K562 (cell line): Measurements from ENCODE around the gene NRF1. TPM values are rescaled to one million over a fixed set of nuclear protein-coding genes. Genes with fewer than 3 reads are reported as not detected.

ENCODE experiments used
- ATAC-seq: fragments of 200-7000 bp; cut with Tn5 transposase; 3 replicates; pipeline ENCODE4 v1.9.1; 2020; ENCODE audit warnings: moderate library complexity
- BruUV-seq: library from RNA; stranded (reverse); fragments of 400-500 nt; replicated peaks from 2 replicates; lab custom pipeline; 2021; lab: Mats Ljungman, UMichigan
- CTCF ChIA-PET: fragments of 300-600 bp; formaldehyde crosslinking; extraction: SDS; loops from one replicate; lab custom pipeline; 2021; ENCODE audit warnings: low intra/inter-chr PET ratio; lab: Yijun Ruan, JAX
- POLR2A ChIA-PET: fragments of 300-600, 350-650 bp; sonication (Branson Sonifier 250); formaldehyde crosslinking; extraction: SDS; loops from one replicate; lab custom pipeline; 2021; ENCODE audit warnings: antibody characterized with exemption, inconsistent platforms; lab: Yijun Ruan, JAX
- DNase-seq, 4 experiments: peaks; one replicate each; pipeline versions ENCODE4 v3.0.0 to v3.0.0-alpha.2; 2011 to 2018; ENCODE audit warnings: low spot score in 3 of 4, mixed read lengths in 3 of 4; ENCODE audit errors: extremely low read depth in 1 of 4
- FAIRE-seq: peaks from 2 replicates; lab custom pipeline; 2011; peaks lifted over from hg19 to GRCh38; lab: Jason Lieb, UNC
- H2AFZ ChIP-seq: 2 replicates; pipeline ENCODE4 v1.6.0; 2011; ENCODE audit warnings: low read depth, low read length, control low read depth, inconsistent platforms
- H3K27ac ChIP-seq: fragments of 200-600 bp; 3 replicates; pipeline ENCODE4 v1.8.0; 2011; ENCODE audit warnings: low read depth, mild to moderate bottlenecking, control low read depth, inconsistent platforms, low read length, moderate library complexity, mixed read lengths; ENCODE audit errors: extremely low read depth
- H3K27me3 ChIP-seq, 2 experiments: fragments of 300-600 bp in 1 of 2; 2 replicates in 1 of 2; 3 replicates in 1 of 2; pipeline versions ENCODE4 v1.6.0 to v1.8.0; 2011; ENCODE audit warnings: inconsistent platforms in 2 of 2, low read length in 2 of 2, mild to moderate bottlenecking in 1 of 2, mixed read lengths in 1 of 2, moderate library complexity in 1 of 2; ENCODE audit not compliant: control insufficient read depth in 2 of 2, insufficient read depth in 2 of 2
- H3K36me3 ChIP-seq: fragments of 300-600 bp; 3 replicates; pipeline ENCODE4 v1.8.0; 2011; ENCODE audit warnings: mild to moderate bottlenecking, low read length, inconsistent platforms; ENCODE audit not compliant: control insufficient read depth, insufficient read depth
- H3K4me1 ChIP-seq, 2 experiments: fragments of 200-600 bp in 1 of 2; replicated peaks in 1 of 2; 2 replicates in 1 of 2; 3 replicates in 1 of 2; pipeline versions ENCODE4 v1.5.1 to v1.8.0; 2011; ENCODE audit warnings: inconsistent platforms in 2 of 2, low read length in 2 of 2, mild to moderate bottlenecking in 1 of 2, mixed read lengths in 1 of 2, moderate library complexity in 1 of 2; ENCODE audit not compliant: control insufficient read depth in 2 of 2, insufficient read depth in 2 of 2
- H3K4me2 ChIP-seq: 2 replicates; pipeline ENCODE4 v1.6.1; 2011; ENCODE audit warnings: low read length, control low read depth, inconsistent platforms, mixed read lengths; ENCODE audit not compliant: insufficient read depth
- H3K4me3 ChIP-seq: fragments of 200-600 bp; sonication (generic), shearing (Covaris generic); 2 replicates; pipeline ENCODE4 v1.5.1; 2016; ENCODE audit warnings: control low read depth, inconsistent platforms
- H3K79me2 ChIP-seq: fragments of 200-600 bp; 3 replicates; pipeline ENCODE4 v1.8.0; 2011; ENCODE audit warnings: low read length, inconsistent platforms; ENCODE audit not compliant: control insufficient read depth, insufficient read depth
- H3K9ac ChIP-seq, 2 experiments: 2 replicates each; pipeline versions ENCODE4 v1.6.0 to v1.6.1; 2011; ENCODE audit warnings: low read depth in 2 of 2, low read length in 2 of 2, control low read depth in 1 of 2, inconsistent platforms in 1 of 2, mild to moderate bottlenecking in 1 of 2, mixed read lengths in 1 of 2; ENCODE audit not compliant: insufficient read depth in 1 of 2
- H3K9me1 ChIP-seq: one replicate; pipeline ENCODE4 v1.6.0; 2011; ENCODE audit warnings: inconsistent platforms, mild to moderate bottlenecking, low read length, moderate library complexity; ENCODE audit not compliant: control insufficient read depth, insufficient read depth
- H3K9me3 ChIP-seq: replicated peaks from 2 replicates; pipeline ENCODE4 v1.5.1; 2011; ENCODE audit warnings: low read depth, low read length, inconsistent platforms; ENCODE audit not compliant: control insufficient read depth, insufficient read depth
- H4K20me1 ChIP-seq: replicated peaks from 2 replicates; pipeline ENCODE4 v1.6.1; 2011; ENCODE audit warnings: low read length, inconsistent platforms, mixed read lengths; ENCODE audit not compliant: control insufficient read depth, insufficient read depth
- CREB1 ChIP-seq, 2 experiments: sonication (generic) in 1 of 2; formaldehyde crosslinking in 1 of 2; IDR thresholded peaks; 2 replicates each; pipeline versions ENCODE4 v1.6.1 to v1.8.0; 2012 to 2022; ENCODE audit warnings: inconsistent platforms in 1 of 2, mild to moderate bottlenecking in 1 of 2, missing genetic modification reagents in 1 of 2, moderate library complexity in 1 of 2
- KAT8 ChIP-seq: fragments of 450-650 bp; IDR thresholded peaks from 2 replicates; pipeline ENCODE4 v1.6.1; 2016; ENCODE audit warnings: low read depth, mild to moderate bottlenecking
- NR2F6 ChIP-seq: fragments of 450-650 bp; formaldehyde crosslinking; IDR thresholded peaks from 2 replicates; pipeline ENCODE4 v1.4.0; 2020; ENCODE audit warnings: mild to moderate bottlenecking
- STAT6 ChIP-seq: sonication (generic); formaldehyde crosslinking; IDR thresholded peaks from 2 replicates; pipeline ENCODE4 v1.8.1; 2023; ENCODE audit warnings: mild to moderate bottlenecking, missing genetic modification reagents
- XRCC3 ChIP-seq: fragments of 450-650 bp; IDR thresholded peaks from 2 replicates; pipeline ENCODE4 v1.6.1; 2017; ENCODE audit warnings: mild to moderate bottlenecking, moderate library complexity
- ZNF77 ChIP-seq: fragments of 250-450 bp; sonication (Bioruptor Pico); IDR thresholded peaks from 2 replicates; pipeline ENCODE4 v1.5.0; 2020
- WGBS: fragments of 100-300 bp; shearing (Covaris generic); methylation state at CpG from one replicate; pipeline ENCODE4 v1.1.6; 2016; ENCODE audit warnings: low coverage, mixed read lengths; ENCODE audit not compliant: insufficient coverage; ENCODE audit errors: missing lambda C conversion rate; 5-methylcytosine and 5-hydroxymethylcytosine counted together
- in situ Hi-C: fragments of 300-500 bp; cut with MboI; formaldehyde crosslinking; loops from 4 replicates; pipeline ENCODE4 v1.15.0; 2018; ENCODE audit warnings: inconsistent platforms, mixed read lengths
- intact Hi-C: fragments of 100-400 bp; cut with micrococcal nuclease; formaldehyde crosslinking; loops from 2 replicates; pipeline ENCODE4 v1.14.2; 2022
- polyA plus RNA-seq, 8 experiments: library from polyadenylated mRNA; depleted of rRNA in 4 of 8; stranded (reverse) in 5 of 8; unstranded in 3 of 8; fragments of >200 nt; fragmentation: Nextera tagmentation in 2 of 8; fragmentation: Illumina TruSeq in 1 of 8; extraction: Ambion mirVana in 2 of 8; extraction: Trizol in 1 of 8; gene quantifications; 2 replicates each; pipeline versions ENCODE4 v1.2.1 to v1.2.3, GENCODE V29; 2011 to 2014; ENCODE audit warnings: inconsistent platforms in 1 of 8, missing spikeins in 1 of 8
- total RNA-seq, 7 experiments: library from RNA; depleted of rRNA in 6 of 7; stranded (reverse); fragments of >200 nt in 6 of 7; fragmentation: Illumina TruSeq in 2 of 7; extraction: Trizol in 2 of 7; gene quantifications; 2 replicates each; pipeline versions ENCODE4 v1.2.1 to v1.2.3, GENCODE V29; 2011 to 2021; ENCODE audit warnings: low replicate concordance in 1 of 7
- TF ChIP-seq, protein P1 (sequence below), 2 experiments: fragments of 450-650 bp; IDR thresholded peaks; 2 replicates each; pipeline ENCODE4 v1.6.1; 2018; ENCODE audit warnings: mild to moderate bottlenecking in 2 of 2, low read depth in 1 of 2; ENCODE audit not compliant: partially characterized antibody in 2 of 2

NRF1 gene
- total and polyA plus RNA-seq, 9 of the 15 experiments (the other 6 are each of a cell fraction or from before 2014, with no cell fraction given) = 8.6 to 28.8 (median 20.3) TPM

DNA sequence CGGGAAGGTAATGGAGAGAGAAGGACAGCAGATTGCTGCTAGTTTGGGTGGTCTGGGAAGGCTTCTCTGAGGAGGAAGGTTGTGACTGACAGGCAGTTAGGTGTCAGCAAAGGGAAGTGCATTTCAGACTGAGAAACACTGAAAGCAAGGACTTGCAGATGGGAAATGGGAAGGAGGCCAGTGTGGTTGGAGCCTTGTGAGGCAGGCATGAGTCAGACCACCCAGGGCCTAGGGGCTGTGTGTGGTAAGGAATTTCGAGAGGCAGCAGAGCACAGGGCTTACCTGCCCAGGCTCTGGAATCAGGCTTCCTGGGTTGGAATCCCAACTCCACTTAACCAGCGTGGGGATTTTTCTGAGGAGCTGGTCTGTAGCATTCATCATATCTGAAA, 53.5 kb downstream of the NRF1 start (continued):
- TF ChIP-seq CREB1 (IDR thresholded peaks at IDR 0.05) (no peak), CREB1 (CRISPR knock-in tag; IDR thresholded peaks at IDR 0.05) (no peak), NR2F6 (CRISPR knock-in tag) (no peak), ZNF77 (no peak)

DNA sequence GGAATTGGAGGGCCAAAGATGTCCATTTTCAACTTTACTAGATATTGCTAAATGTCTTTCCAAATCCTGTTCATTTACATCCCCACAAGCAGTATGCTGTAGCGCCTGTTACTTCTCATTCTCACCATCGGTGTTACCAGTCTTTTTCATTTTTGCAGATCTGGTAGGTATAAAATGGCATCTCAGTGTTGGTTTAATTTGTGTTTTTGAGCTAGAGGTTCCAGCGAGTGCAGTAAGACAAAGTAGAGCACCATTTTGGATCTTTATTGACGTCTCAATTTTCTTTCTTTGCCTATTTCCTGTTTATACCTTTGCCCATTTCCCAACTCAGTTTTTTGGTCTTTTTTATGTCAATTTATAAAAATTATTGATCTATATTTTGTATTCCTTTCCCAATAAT, 55.6 kb downstream of the NRF1 start:
- Histone ChIP-seq H3K9me1 (no peaks in the 10 kb centered on the region), H2AFZ (no peak overlapping the region), H3K4me2 (no peak overlapping the region), H3K9ac (no peak overlapping the region), H3K4me3 (no peak overlapping the region), H3K27me3 (no peaks in the 10 kb centered on the region), H3K9me3 (no peaks in the 10 kb centered on the region), H3K79me2 (no peaks in the 10 kb centered on the region), H3K4me1 (no peaks in the 10 kb centered on the region), H3K36me3 (peaks cover 6% of the 10 kb centered on the region; the same call in 2 of the 3 replicates), H3K27ac (no peak overlapping the region), H4K20me1 (no peaks in the 10 kb centered on the region)
- no TSS peak for BruUV-seq
- 0 out of 2 replicates have a peak, but pooled peaks have one; percentile 22 for TF ChIP-seq KAT8
- TF ChIP-seq, protein P1, sequence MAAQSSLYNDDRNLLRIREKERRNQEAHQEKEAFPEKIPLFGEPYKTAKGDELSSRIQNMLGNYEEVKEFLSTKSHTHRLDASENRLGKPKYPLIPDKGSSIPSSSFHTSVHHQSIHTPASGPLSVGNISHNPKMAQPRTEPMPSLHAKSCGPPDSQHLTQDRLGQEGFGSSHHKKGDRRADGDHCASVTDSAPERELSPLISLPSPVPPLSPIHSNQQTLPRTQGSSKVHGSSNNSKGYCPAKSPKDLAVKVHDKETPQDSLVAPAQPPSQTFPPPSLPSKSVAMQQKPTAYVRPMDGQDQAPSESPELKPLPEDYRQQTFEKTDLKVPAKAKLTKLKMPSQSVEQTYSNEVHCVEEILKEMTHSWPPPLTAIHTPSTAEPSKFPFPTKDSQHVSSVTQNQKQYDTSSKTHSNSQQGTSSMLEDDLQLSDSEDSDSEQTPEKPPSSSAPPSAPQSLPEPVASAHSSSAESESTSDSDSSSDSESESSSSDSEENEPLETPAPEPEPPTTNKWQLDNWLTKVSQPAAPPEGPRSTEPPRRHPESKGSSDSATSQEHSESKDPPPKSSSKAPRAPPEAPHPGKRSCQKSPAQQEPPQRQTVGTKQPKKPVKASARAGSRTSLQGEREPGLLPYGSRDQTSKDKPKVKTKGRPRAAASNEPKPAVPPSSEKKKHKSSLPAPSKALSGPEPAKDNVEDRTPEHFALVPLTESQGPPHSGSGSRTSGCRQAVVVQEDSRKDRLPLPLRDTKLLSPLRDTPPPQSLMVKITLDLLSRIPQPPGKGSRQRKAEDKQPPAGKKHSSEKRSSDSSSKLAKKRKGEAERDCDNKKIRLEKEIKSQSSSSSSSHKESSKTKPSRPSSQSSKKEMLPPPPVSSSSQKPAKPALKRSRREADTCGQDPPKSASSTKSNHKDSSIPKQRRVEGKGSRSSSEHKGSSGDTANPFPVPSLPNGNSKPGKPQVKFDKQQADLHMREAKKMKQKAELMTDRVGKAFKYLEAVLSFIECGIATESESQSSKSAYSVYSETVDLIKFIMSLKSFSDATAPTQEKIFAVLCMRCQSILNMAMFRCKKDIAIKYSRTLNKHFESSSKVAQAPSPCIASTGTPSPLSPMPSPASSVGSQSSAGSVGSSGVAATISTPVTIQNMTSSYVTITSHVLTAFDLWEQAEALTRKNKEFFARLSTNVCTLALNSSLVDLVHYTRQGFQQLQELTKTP (IDR thresholded peaks at IDR 0.05; ENCODE audit: low read depth in 1 of 2, partially characterized antibody in 2 of 2) = peak in 1 of 2 experiments; percentile 94
- TF ChIP-seq XRCC3 = 0 out of 2 replicates have a peak, but pooled peaks have one; percentile 16
- no peak for TF ChIP-seq STAT6
- intact Hi-C loops (no loop called here), in situ Hi-C loops (loop anchor here (5.0 kb wide), 2 partner anchors 160 to 345 kb away; no protein-coding TSS in a partner anchor)
- 90% methylated on average over 4 of the region's 4 CpGs for WGBS
- ATAC-seq = no peak
- no peak for FAIRE-seq
- CTCF ChIA-PET = interaction anchor here (1.0 to 1.8 kb wide), 2 partner anchors 159 to 163 kb away, joined by 3 to 5 read pairs; no protein-coding TSS in a partner anchor
- POLR2A ChIA-PET = no interaction called here
- DNase-seq = no peak
